ENCODE data around the gene CTXND2.

DNA sequence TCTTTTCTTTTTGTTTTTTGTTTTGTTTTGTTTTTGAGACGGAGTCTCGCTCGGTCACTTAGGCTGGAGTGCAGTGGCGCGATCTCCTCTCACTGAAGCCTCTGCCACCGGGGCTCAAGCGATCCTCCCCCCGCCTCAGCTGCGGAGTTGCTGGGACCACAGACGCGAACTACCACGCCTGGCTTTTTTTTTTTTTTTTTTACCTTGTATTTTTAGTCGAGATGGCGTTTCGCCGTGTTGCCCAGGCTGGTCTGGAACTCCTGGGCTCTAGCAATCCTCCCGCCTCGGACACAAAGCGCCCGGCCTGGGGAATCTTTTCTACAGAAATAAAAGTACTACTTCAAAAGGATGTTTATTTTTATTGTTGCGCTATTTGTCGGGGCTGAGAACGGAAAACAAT is 38.1 kb downstream of the CTXND2 start:
- no peak for TF ChIP-seq POLR2A (IDR thresholded peaks at IDR 0.05; ENCODE audit: low read length)
- TF ChIP-seq GATA1 (IDR thresholded peaks at IDR 0.05; ENCODE audit: low read depth, low read length), result no peak
